ENCODE results near the gene HOXC10. TPM values are rescaled to one million over a fixed set of nuclear protein-coding genes. Genes with fewer than 3 reads are reported as not detected.

Gene HOXC10
- total RNA-seq, 1 experiment from 2014 or later, result 3.8 TPM

DNA sequence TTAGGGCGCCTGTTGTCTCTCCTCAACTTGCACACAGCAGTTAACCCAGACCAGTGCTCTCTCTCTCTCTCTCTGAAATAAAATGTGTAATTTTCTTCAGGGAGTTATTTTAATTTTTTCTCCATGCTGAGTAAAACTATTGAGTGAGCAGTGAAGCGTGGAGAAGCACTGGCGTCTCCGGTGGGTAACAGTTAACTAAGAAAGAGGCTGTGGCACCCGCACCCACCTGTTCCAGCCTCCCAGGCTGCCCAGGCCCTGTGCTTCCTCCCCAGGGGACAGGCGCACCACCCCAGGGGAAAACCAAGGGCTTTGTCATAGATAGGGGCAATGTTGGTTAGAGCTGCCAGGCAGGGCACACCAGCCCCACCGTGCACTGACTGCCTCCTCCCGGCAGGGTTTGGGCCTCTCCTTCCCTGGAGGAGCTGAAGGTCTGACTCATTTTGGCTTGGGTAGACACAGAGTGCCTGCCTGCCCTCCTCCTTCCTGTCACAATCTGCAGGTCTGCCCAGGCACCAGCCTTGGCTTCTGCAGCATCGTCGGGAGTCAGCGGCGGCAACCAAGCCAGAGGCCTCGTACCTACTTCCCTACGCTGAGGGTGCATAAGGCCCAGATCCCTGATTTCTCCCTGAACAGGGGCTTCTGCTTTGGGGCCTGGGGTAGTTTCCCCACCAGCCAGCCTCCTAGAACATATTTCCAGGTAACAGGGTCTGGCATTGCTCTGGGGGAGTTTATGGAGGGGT, 51.8 kb downstream of the HOXC10 start:
- peaks cover 7 to 32% of the 10 kb centered on the region in 2 experiments for H3K4me1 ChIP-seq (ENCODE audit: control insufficient read depth in 1 of 2, insufficient read depth in 2 of 2, low read length in 2 of 2)

More for the DNA sequence above, 51.8 kb downstream of the HOXC10 start:
- POLR2A ChIA-PET, result no interaction called here
- no peaks in the 10 kb centered on the region for H3K27me3 ChIP-seq (ENCODE audit: insufficient read depth, low read length)
- TF ChIP-seq ELF1 (IDR thresholded peaks at IDR 0.05; ENCODE audit: borderline replicate concordance, low read depth), result no peak
- no peak for TF ChIP-seq SP1 (IDR thresholded peaks at IDR 0.05; ENCODE audit: low read depth)
- TF ChIP-seq ATF3 (IDR thresholded peaks at IDR 0.05), result no peak
- no peak for TF ChIP-seq SIN3A (IDR thresholded peaks at IDR 0.05; ENCODE audit: low read depth)
- TF ChIP-seq POLR2AphosphoS5 (IDR thresholded peaks at IDR 0.05; ENCODE audit: low read depth, low read length), result no peak
- TF ChIP-seq SRF (IDR thresholded peaks at IDR 0.05; ENCODE audit: low read depth), result no peak
- TF ChIP-seq ZNF274 (IDR thresholded peaks at IDR 0.05; ENCODE audit: low read depth, low read length), result no peak
- no peak for TF ChIP-seq EZH2 (IDR thresholded peaks at IDR 0.05)
- no peak for TF ChIP-seq CBX3 (IDR thresholded peaks at IDR 0.05; ENCODE audit: low read depth)
- no peak for TF ChIP-seq FOSL1 (IDR thresholded peaks at IDR 0.05; ENCODE audit: low read depth)
- TF ChIP-seq CEBPB (IDR thresholded peaks at IDR 0.05; ENCODE audit: low read depth), result no peak
- TF ChIP-seq JUND (IDR thresholded peaks at IDR 0.05), result no peak
- no peak for TF ChIP-seq EGR1 (IDR thresholded peaks at IDR 0.05; ENCODE audit: low read depth)
- no peak for TF ChIP-seq REST (IDR thresholded peaks at IDR 0.05; ENCODE audit: low read depth)
- TF ChIP-seq ZFX (IDR thresholded peaks at IDR 0.05), result no peak
- no peak overlapping the region for H3K4me3 ChIP-seq (replicated peaks in 1 of 2; ENCODE audit: low read depth in 1 of 2, low read length in 2 of 2)
- CTCF ChIA-PET, result interaction anchor here (0.7 to 2.4 kb wide), 2 partner anchors 19 to 152 kb away, joined by 3 to 5 read pairs; partner anchors contain the start of gene SMUG1
- H3K9ac ChIP-seq (ENCODE audit: low read length), result no peak overlapping the region
- H2AFZ ChIP-seq (ENCODE audit: low read depth, low read length, poor library complexity, severe bottlenecking), result no peak overlapping the region
- no peaks in the 10 kb centered on the region for H3K9me2 ChIP-seq (ENCODE audit: insufficient read depth)
- no peak for DNase-seq (ENCODE audit: low read depth, low spot score)
- H4K20me1 ChIP-seq (ENCODE audit: insufficient read depth), result no peaks in the 10 kb centered on the region
- RAD21 ChIA-PET (ENCODE audit: low non-redundant PET in 1 of 2, low total read pairs in 2 of 2, uncharacterized antibody in 2 of 2, unreplicated experiment in 2 of 2), result no interaction called here
- H3K79me2 ChIP-seq (ENCODE audit: insufficient read depth, low read length), result no peaks in the 10 kb centered on the region
- no TSS peak for BruUV-seq (replicated peaks)
- no peaks in the 10 kb centered on the region for H3K36me3 ChIP-seq (ENCODE audit: control insufficient read depth in 1 of 2, insufficient read depth in 2 of 2, low read length in 2 of 2)
- H3K27ac ChIP-seq (ENCODE audit: low read depth, low read length), result no peak overlapping the region
- H3K9me3 ChIP-seq (ENCODE audit: control insufficient read depth in 1 of 2, insufficient read depth in 1 of 2, low read depth in 1 of 2, low read length in 2 of 2), result no peaks in the 10 kb centered on the region
- intact Hi-C loops (cut with micrococcal nuclease), result no loop called here
- ATAC-seq, result peak; percentile 42
- H3K4me2 ChIP-seq (ENCODE audit: low read length), result no peak overlapping the region
